ENCODE results near the gene TGFA.

DNA sequence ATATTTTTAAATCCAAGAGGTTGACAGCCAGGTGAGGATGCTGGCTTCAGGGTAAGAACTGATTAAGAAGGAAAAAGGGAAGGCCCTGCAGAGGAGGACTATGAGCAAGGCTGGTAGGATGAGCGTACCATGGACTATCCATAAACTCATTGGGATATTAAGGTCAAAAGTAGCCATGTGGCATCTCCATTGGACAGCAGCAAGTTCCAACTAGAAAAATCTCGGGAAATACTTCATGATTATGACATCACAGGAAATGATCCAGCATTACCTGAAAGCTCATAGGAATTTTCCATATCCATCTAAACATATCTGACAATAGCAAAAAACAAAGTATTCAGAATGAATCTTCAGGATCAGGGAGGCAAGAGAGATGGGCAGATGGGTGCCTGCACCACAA lies 34.2 kb downstream of the TGFA start:
- no peak for TF ChIP-seq EZH2 (IDR thresholded peaks at IDR 0.05; ENCODE audit: insufficient read depth, poor library complexity, severe bottlenecking)
- no peak for TF ChIP-seq EZH2phosphoT487 (IDR thresholded peaks at IDR 0.05; ENCODE audit: insufficient read depth, low read depth)
